Measurements from ENCODE around the gene MAN1A1. TPM values are rescaled to one million over a fixed set of nuclear protein-coding genes. Genes with fewer than 3 reads are reported as not detected.

The MAN1A1 gene
- total RNA-seq, 1 donor from 2014 or later, result 4.9 TPM

- peak; percentile 89 for ATAC-seq
These were observed 212.1 kb downstream of the MAN1A1 start for GRCh38 chr6:119137194-119138072.

GRCh38 chr6:119134752-119135151, 214.8 kb downstream of the MAN1A1 start:
- ATAC-seq, result no peak

- no peak for ATAC-seq
These were observed 216.2 kb downstream of the MAN1A1 start for GRCh38 chr6:119133400-119133799.

- ATAC-seq, result no peak
These were observed 217.1 kb downstream of the MAN1A1 start for GRCh38 chr6:119132261-119132981.

GRCh38 chr6:119129968-119130484, 219.5 kb downstream of the MAN1A1 start:
- no peak for ATAC-seq

GRCh38 chr6:119129148-119129967, 220.2 kb downstream of the MAN1A1 start:
- peak; percentile 63 for ATAC-seq

- ATAC-seq, result no peak
These were observed 221.2 kb downstream of the MAN1A1 start for GRCh38 chr6:119128252-119128912.

GRCh38 chr6:119127627-119128026, 221.9 kb downstream of the MAN1A1 start:
- no peak for ATAC-seq
